B cell (primary cell): Measurements from ENCODE around the gene SNCA. TPM values are rescaled to one million over a fixed set of nuclear protein-coding genes. Genes with fewer than 3 reads are reported as not detected.

Experiments
- ATAC-seq: fragments of 200-7000 bp; cut with Tn5 transposase; one replicate; pipeline ENCODE4 v1.10.0; 2021; ENCODE audit warnings: low read depth, mild to moderate bottlenecking, moderate number of reproducible peaks, moderate library complexity
- CTCF ChIA-PET: fragments of 350-600 bp; sonication (Branson Sonifier 250); formaldehyde crosslinking; loops from one replicate; lab custom pipeline; 2021; ENCODE audit warnings: antibody characterized with exemption, inconsistent platforms; lab: Charles Lee
- POLR2A ChIA-PET: fragments of 350-600 bp; sonication (Branson Sonifier 250); formaldehyde crosslinking; loops from one replicate; lab custom pipeline; 2021; ENCODE audit warnings: antibody characterized with exemption; lab: Charles Lee
- DNase-seq: peaks from one replicate; pipeline ENCODE4 v3.0.0; 2013
- H2AFZ ChIP-seq: 2 replicates; pipeline ENCODE4 v1.6.1; 2012; ENCODE audit warnings: mild to moderate bottlenecking, low read depth, low read length; ENCODE audit not compliant: insufficient read depth, poor library complexity, severe bottlenecking
- H3K27ac ChIP-seq, 2 donors: 1 replicate in 1 of 2; 2 replicates in 1 of 2; pipeline ENCODE4 v1.5.1; 2012 to 2013; ENCODE audit warnings: low read length in 2 of 2, mild to moderate bottlenecking in 2 of 2, moderate library complexity in 1 of 2
- H3K27me3 ChIP-seq, 4 experiments: fragments of 200-600 bp in 1 of 4; sonication (generic) in 1 of 4; replicated peaks in 1 of 4; 1 replicate in 2 of 4; 2 replicates in 2 of 4; pipeline versions ENCODE4 v1.6.1 to v1.7.0; 2013 to 2016; ENCODE audit warnings: low read length in 3 of 4, mild to moderate bottlenecking in 2 of 4, mixed read lengths in 1 of 4, moderate library complexity in 1 of 4; ENCODE audit not compliant: insufficient read depth in 4 of 4, control insufficient read depth in 3 of 4; ENCODE audit errors: control extremely low read depth in 1 of 4
- H3K36me3 ChIP-seq, 2 experiments: replicated peaks in 1 of 2; 1 replicate in 1 of 2; 2 replicates in 1 of 2; pipeline versions ENCODE4 v1.6.1 to v1.7.1; 2013; ENCODE audit warnings: low read length in 1 of 2; ENCODE audit not compliant: insufficient read depth in 2 of 2, control insufficient read depth in 1 of 2; ENCODE audit errors: control extremely low read depth in 1 of 2, extremely low read depth in 1 of 2
- H3K4me1 ChIP-seq, 2 donors: fragments of 200-600 bp in 1 of 2; sonication (generic) in 1 of 2; 1 replicate in 1 of 2; 2 replicates in 1 of 2; pipeline versions ENCODE4 v1.5.1 to v1.6.1; 2013 to 2017; ENCODE audit warnings: low read length in 2 of 2; ENCODE audit not compliant: control insufficient read depth in 2 of 2, insufficient read depth in 2 of 2
- H3K4me2 ChIP-seq: replicated peaks from 2 replicates; pipeline ENCODE3; 2012; ENCODE audit warnings: mild to moderate bottlenecking, low read depth, low read length; ENCODE audit not compliant: poor library complexity, severe bottlenecking
- H3K4me3 ChIP-seq, 5 experiments: fragments of 200-600 bp in 1 of 5; sonication (generic) in 1 of 5; 1 replicate in 3 of 5; 2 replicates in 2 of 5; pipeline versions ENCODE4 v1.5.1 to v1.7.0; 2011 to 2016; ENCODE audit warnings: low read length in 4 of 5, mild to moderate bottlenecking in 4 of 5, low read depth in 2 of 5, control low read depth in 1 of 5, moderate library complexity in 1 of 5; ENCODE audit not compliant: insufficient read depth in 1 of 5; ENCODE audit errors: control extremely low read depth in 1 of 5, extremely low read depth in 1 of 5
- H3K79me2 ChIP-seq: fragments of 200-600 bp; sonication (generic); one replicate; pipeline ENCODE4 v1.6.0; 2016; ENCODE audit warnings: low read length; ENCODE audit not compliant: control insufficient read depth, insufficient read depth
- H3K9ac ChIP-seq: fragments of 200-600 bp; sonication (generic); 2 replicates; pipeline ENCODE4 v1.6.1; 2017; ENCODE audit warnings: mild to moderate bottlenecking, low read length, moderate library complexity
- H3K9me3 ChIP-seq, 3 donors: one replicate each; pipeline versions ENCODE4 v1.6.1 to v1.7.1; 2013; ENCODE audit warnings: low read length in 2 of 3; ENCODE audit not compliant: control insufficient read depth in 2 of 3, insufficient read depth in 1 of 3; ENCODE audit errors: control extremely low read depth in 1 of 3
- H4K20me1 ChIP-seq: 2 replicates; pipeline ENCODE4 v1.6.0; 2012; ENCODE audit warnings: mild to moderate bottlenecking, low read length; ENCODE audit not compliant: insufficient read depth, control insufficient read depth, poor library complexity, severe bottlenecking
- H3K27ac Mint-ChIP-seq: one replicate; pipeline ENCODE4 v1.8.0; 2021; ENCODE audit warnings: mixed read lengths
- H3K27me3 Mint-ChIP-seq: one replicate; pipeline ENCODE4 v1.8.0; 2021; ENCODE audit warnings: mixed read lengths
- H3K4me1 Mint-ChIP-seq: one replicate; pipeline ENCODE4 v1.8.0; 2021; ENCODE audit warnings: mixed read lengths
- H3K4me3 Mint-ChIP-seq: one replicate; pipeline ENCODE4 v1.8.0; 2021; ENCODE audit warnings: mixed read lengths
- H3K9me3 Mint-ChIP-seq: one replicate; pipeline ENCODE4 v1.8.0; 2022; ENCODE audit warnings: mixed read lengths; ENCODE audit not compliant: insufficient read depth
- CTCF ChIP-seq: fragments of 200-600 bp; IDR thresholded peaks from one replicate; pipeline ENCODE4 v1.8.0; 2022; ENCODE audit warnings: antibody characterized with exemption, mild to moderate bottlenecking
- EZH2 ChIP-seq: IDR thresholded peaks from 2 replicates; pipeline ENCODE4 v1.6.1; 2012; ENCODE audit warnings: borderline replicate concordance, low read depth, mild to moderate bottlenecking, moderate library complexity, low read length; ENCODE audit not compliant: insufficient read depth, poor library complexity, severe bottlenecking
- WGBS: methylation state at CpG from one replicate; pipeline ENCODE4 v1.1.5; 2013; ENCODE audit warnings: missing lambda C conversion rate; ENCODE audit not compliant: insufficient coverage; 5-methylcytosine and 5-hydroxymethylcytosine counted together
- intact Hi-C: fragments of 100-400 bp; cut with micrococcal nuclease; formaldehyde crosslinking; loops from one replicate; pipeline ENCODE4 v1.10.0; 2022
- polyA plus RNA-seq: library from polyadenylated mRNA; depleted of rRNA; stranded (reverse); fragments of >200 nt; gene quantifications from 2 replicates; pipeline ENCODE4 v1.2.3, GENCODE V29; 2012
- total RNA-seq, 2 donors: library from RNA; stranded (reverse); fragments of 120-200 nt in 1 of 2; gene quantifications; 1 replicate in 1 of 2; 2 replicates in 1 of 2; pipeline versions ENCODE4 v1.2.3 to v1.2.4, GENCODE V29; 2013 to 2022

The SNCA gene
- total and polyA plus RNA-seq, 2 donors (not counting 1 experiment from before 2014, with no cell fraction given) = 0.48 to 1.3 TPM

GRCh38 chr4:89765528-89765927, 71.4 kb downstream of the SNCA start:
- Histone ChIP-seq H2AFZ (no peak overlapping the region), H3K36me3 (no peaks in the 10 kb centered on the region), H4K20me1 (no peaks in the 10 kb centered on the region), H3K27me3 (no peaks in the 10 kb centered on the region), H3K4me3 (no peak overlapping the region), H3K27ac (no peak overlapping the region), H3K4me1 (no peaks in the 10 kb centered on the region), H3K9me3 (peaks cover 0 to 1% (median 0%) of the 10 kb centered on the region in 3 donors), H3K4me2 (no peak overlapping the region), H3K9ac (no peak overlapping the region), H3K79me2 (no peaks in the 10 kb centered on the region)
- no peak for ATAC-seq
- DNase-seq = no peak
- TF ChIP-seq CTCF (no peak), EZH2 (no peak)
- Mint-ChIP-seq H3K4me3 (no peak overlapping the region), H3K27ac (no peak overlapping the region), H3K9me3 (no peaks in the 10 kb centered on the region), H3K27me3 (no peaks in the 10 kb centered on the region), H3K4me1 (no peaks in the 10 kb centered on the region)
- CTCF ChIA-PET = no interaction called here
- intact Hi-C loops = no loop called here
- no CpG with 5 or more reads among the region's 2 CpGs for WGBS
- POLR2A ChIA-PET = no interaction called here

GRCh38 chr4:89762311-89762710, 74.7 kb downstream of the SNCA start:
- Histone ChIP-seq H3K27ac (no peak overlapping the region), H3K27me3 (no peaks in the 10 kb centered on the region), H3K4me2 (no peak overlapping the region), H3K36me3 (no peaks in the 10 kb centered on the region), H3K9ac (no peak overlapping the region), H3K9me3 (no peaks in the 10 kb centered on the region), H2AFZ (no peak overlapping the region), H3K4me3 (no peak overlapping the region), H3K79me2 (no peaks in the 10 kb centered on the region), H4K20me1 (no peaks in the 10 kb centered on the region), H3K4me1 (no peaks in the 10 kb centered on the region)
- no peak for TF ChIP-seq EZH2
- no peak for TF ChIP-seq CTCF
- no peaks in the 10 kb centered on the region for H3K4me1 Mint-ChIP-seq
- no peak overlapping the region for H3K27ac Mint-ChIP-seq
- CTCF ChIA-PET = no interaction called here
- intact Hi-C loops = no loop called here
- DNase-seq = no peak
- no peak for ATAC-seq
- WGBS = 67% methylated on average over 1 of the region's 3 CpGs
- no peaks in the 10 kb centered on the region for H3K9me3 Mint-ChIP-seq
- no peak overlapping the region for H3K4me3 Mint-ChIP-seq
- POLR2A ChIA-PET = no interaction called here
- H3K27me3 Mint-ChIP-seq = no peaks in the 10 kb centered on the region
